GM12874 (cell line): ENCODE results near the gene PAGR1.

Experiments
- TF ChIP-seq, protein P1 (sequence below): IDR thresholded peaks from 2 replicates; pipeline ENCODE4 v1.5.1; 2011; ENCODE audit warnings: low read depth, mild to moderate bottlenecking, control low read depth, low read length, moderate library complexity; ENCODE audit not compliant: insufficient read depth

PAGR1 gene

DNA sequence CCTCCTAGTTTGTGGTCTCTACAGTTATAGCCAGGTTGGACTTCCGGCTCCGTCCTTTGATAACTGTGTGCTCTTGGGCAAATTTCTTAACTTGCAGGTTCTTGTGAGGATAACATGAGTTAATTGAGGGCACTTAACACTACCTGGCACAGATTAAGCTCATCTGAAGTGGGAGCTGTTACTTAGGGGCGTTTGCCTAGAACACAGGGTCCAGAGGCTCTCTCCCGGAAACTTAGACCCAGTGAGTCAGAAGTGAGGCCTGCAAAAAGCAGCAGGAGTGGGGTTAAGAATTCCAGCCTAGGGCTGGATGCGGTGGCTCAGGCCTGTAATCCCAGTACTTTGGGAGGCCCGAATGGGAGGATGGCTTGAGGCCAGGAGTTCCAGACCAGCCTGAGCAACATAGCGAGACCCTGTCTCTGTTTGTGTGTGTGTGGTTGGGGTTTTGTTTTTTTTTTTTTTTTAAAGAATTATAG is 5.7 kb downstream of the PAGR1 start:
- TF ChIP-seq, protein P1, sequence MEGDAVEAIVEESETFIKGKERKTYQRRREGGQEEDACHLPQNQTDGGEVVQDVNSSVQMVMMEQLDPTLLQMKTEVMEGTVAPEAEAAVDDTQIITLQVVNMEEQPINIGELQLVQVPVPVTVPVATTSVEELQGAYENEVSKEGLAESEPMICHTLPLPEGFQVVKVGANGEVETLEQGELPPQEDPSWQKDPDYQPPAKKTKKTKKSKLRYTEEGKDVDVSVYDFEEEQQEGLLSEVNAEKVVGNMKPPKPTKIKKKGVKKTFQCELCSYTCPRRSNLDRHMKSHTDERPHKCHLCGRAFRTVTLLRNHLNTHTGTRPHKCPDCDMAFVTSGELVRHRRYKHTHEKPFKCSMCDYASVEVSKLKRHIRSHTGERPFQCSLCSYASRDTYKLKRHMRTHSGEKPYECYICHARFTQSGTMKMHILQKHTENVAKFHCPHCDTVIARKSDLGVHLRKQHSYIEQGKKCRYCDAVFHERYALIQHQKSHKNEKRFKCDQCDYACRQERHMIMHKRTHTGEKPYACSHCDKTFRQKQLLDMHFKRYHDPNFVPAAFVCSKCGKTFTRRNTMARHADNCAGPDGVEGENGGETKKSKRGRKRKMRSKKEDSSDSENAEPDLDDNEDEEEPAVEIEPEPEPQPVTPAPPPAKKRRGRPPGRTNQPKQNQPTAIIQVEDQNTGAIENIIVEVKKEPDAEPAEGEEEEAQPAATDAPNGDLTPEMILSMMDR, result no peak

DNA sequence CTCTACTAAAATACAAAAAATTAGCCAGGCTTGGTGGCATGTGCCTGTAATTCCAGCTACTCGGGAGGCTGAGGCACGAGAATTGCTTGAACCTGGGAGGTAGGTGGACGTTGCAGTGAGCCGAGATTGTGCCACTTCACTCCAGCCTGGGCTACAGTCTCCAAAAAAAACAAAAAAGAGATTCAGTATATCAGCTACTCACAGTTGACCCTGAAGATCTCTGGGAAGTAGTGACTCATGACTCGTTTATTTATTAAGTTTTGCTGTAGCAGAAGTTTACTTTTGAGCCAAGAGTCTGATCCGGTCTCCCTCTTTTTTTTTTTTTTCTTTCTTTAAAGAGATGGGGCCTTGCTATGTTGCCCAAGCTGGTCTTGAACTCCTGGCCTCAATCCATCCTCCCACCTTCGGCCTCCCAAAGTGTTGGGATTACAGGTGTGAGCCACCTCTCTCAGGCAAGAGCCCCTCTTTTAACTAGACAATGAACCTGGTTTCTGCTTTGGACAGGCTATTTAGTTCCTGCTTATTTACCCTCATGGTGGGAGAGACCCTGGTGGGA is 8.7 kb downstream of the PAGR1 start:
- TF ChIP-seq, protein P1, result no peak

DNA sequence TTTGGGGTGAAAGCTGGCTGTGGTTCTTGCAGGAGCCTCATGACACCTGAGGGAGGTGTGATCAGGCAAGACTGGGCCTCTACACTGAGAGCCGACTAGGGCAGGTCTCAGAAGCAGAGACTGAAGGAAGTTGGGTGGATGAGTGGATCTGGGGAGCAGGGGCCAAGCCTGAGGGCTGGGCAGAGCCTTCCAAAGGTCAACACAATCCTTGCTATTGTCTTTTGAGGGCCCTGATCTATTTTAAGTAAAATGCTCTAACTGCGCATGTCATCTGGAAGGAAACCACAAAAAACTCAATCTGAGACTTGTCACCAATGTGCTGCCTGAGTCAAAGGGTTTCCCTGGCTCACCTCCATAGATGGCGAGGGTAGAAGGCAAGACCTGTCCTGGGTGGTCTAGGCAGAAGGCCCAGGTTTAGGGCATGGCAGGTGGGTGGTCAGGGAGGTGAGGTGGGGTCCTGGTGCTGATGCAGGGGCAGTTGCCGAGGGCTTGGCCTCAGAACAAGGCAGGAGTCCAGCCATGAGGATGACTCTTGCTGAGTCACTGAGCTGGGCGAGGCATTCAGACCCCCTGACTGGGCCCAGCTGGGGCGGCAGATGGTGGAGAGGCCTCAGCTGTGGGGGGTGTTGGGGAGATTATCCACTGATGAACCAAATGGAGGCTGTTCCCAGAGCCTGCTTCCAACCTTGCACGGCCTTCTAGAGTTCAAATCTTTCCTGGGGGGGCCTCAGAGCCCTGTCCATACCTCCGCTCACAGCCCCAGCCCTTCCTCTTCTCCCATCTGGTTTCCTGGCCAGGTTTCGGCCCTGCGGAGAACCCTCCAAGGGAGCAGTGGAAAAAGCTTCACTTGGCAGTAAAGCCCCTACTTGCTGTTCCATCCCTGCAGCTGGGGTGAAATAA is 9.4 kb downstream of the PAGR1 start:
- TF ChIP-seq, protein P1, result no peak

DNA sequence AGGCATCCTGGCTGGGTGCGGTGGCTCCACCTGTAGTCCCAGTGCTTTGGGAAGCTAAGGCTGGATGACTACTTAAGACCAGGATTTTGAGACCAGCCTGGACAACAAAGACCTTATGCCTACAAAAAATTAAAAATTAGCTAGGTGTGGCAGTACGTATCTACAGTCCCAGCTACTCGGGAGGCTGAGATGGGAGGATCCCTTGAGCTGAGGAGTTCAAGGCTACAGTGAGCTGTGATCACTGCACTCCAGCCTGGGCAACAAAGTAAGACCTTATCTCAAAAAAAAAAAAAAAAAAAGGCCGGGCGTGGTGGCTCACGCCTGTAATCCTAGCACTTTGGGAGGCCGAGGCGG is 10.4 kb downstream of the PAGR1 start:
- TF ChIP-seq, protein P1, result no peak

DNA sequence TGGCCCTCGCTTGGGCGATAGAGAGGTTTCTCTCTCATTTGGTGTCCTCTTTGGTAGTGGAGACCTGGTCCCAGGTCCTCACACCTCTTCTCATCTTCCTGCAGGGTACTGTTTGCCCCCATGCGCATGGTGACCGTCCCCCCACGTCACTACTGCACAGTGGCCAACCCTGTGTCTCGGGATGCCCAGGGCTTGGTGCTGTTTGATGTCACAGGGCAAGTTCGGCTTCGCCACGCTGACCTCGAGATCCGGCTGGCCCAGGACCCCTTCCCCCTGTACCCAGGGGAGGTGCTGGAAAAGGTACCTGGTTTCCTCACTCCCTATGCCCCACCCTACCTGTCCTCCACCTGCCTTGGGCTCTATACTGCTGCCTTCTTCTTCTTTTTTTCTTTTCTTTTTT is 14.8 kb downstream of the PAGR1 start:
- TF ChIP-seq, protein P1, result no peak

DNA sequence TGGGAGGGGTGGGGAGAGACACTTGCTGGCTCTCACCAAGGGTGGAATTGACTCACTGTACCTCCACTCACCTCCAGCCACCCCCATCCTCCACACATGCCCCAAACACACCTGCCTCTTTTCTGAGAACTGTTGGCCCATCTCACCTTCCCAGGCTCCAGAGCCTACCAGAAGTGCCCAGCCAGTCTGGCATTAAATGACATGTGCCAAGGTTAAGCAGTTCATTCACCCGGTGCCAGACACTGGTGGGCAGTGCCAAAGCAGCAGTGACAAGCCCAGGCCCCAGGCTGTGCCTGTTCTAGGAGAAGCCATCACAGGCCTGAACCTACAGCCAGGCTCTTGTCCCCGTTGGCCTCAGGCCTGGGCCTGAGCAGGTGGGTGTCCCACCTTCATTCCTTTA is 15.5 kb downstream of the PAGR1 start:
- TF ChIP-seq, protein P1, result no peak

DNA sequence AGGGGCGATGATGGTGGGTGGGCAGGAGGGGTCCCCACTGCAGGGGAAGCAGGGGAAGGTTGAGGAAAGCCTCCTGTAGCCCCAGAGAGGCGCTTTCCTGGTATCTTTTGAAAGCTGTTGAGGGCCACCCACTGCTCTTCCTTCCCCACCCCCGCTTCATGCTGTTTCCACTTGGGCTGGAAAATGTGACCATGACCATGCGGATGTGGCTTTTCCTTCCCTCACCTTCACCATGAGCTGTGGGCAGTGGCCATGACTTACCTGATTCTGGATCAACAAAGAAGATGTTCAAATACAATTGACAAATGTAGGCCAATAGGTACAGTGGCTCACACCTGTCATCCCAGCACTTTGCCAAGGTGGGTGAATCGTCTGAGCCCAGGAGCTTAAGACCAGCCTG is 18.1 kb downstream of the PAGR1 start:
- TF ChIP-seq, protein P1, result no peak
